Neural cell (in vitro differentiated cells): Measurements from ENCODE around the gene UGCG. TPM values are rescaled to one million over a fixed set of nuclear protein-coding genes. Genes with fewer than 3 reads are reported as not detected.

Source experiments
- H2AFZ ChIP-seq: fragments of 200-600, 300-800 bp; sonication (generic), shearing (Covaris generic); 2 replicates; pipeline ENCODE4 v1.6.0; 2014; ENCODE audit warnings: low read depth, mild to moderate bottlenecking, antibody characterized with exemption, low read length, moderate library complexity
- H3F3A ChIP-seq: fragments of 200-600 bp; shearing (Covaris generic); 2 replicates; pipeline ENCODE4 v1.6.1; 2016; ENCODE audit warnings: mild to moderate bottlenecking, moderate library complexity, mixed read lengths, antibody characterized with exemption, low read length; ENCODE audit not compliant: insufficient read depth, poor library complexity, severe bottlenecking
- H3K27ac ChIP-seq: fragments of 200-600, 300-800 bp; sonication (generic), shearing (Covaris generic); 2 replicates; pipeline ENCODE4 v1.5.1; 2014; ENCODE audit warnings: mild to moderate bottlenecking, low read length, moderate library complexity
- H3K27me3 ChIP-seq: fragments of 300-800, 200-600 bp; sonication (generic), shearing (Covaris generic); 2 replicates; pipeline ENCODE4 v1.6.0; 2014; ENCODE audit warnings: mild to moderate bottlenecking, low read depth, low read length, moderate library complexity; ENCODE audit not compliant: insufficient read depth
- H3K36me3 ChIP-seq: fragments of 300-800, 200-600 bp; sonication (generic), shearing (Covaris generic); 2 replicates; pipeline ENCODE4 v1.5.1; 2014; ENCODE audit warnings: mild to moderate bottlenecking, antibody characterized with exemption, low read length, moderate library complexity; ENCODE audit not compliant: insufficient read depth
- H3K4me2 ChIP-seq: fragments of 300-800, 200-600 bp; sonication (generic), shearing (Covaris generic); 2 replicates; pipeline ENCODE4 v1.6.0; 2014; ENCODE audit warnings: mild to moderate bottlenecking, low read length
- H3K4me3 ChIP-seq: fragments of 300-800, 200-600 bp; sonication (generic), shearing (Covaris generic); 2 replicates; pipeline ENCODE4 v1.5.1; 2014; ENCODE audit warnings: mild to moderate bottlenecking, low read length, moderate library complexity
- H3K79me2 ChIP-seq: fragments of 200-600 bp; shearing (Covaris generic); replicated peaks from 2 replicates; pipeline ENCODE4 v1.6.0; 2014; ENCODE audit warnings: mild to moderate bottlenecking, low read length, moderate library complexity; ENCODE audit not compliant: insufficient read depth
- H3K9ac ChIP-seq: fragments of 300-800, 200-600 bp; sonication (generic), shearing (Covaris generic); 2 replicates; pipeline ENCODE4 v1.6.1; 2016; ENCODE audit warnings: mild to moderate bottlenecking, low read length, mixed read lengths
- H3K9me2 ChIP-seq: fragments of 200-600 bp; shearing (Covaris generic); 2 replicates; pipeline ENCODE4 v1.6.1; 2016; ENCODE audit warnings: mild to moderate bottlenecking, low read length, mixed read lengths; ENCODE audit not compliant: insufficient read depth
- H3K9me3 ChIP-seq: fragments of 200-600, 300-800 bp; sonication (generic), shearing (Covaris generic); 2 replicates; pipeline ENCODE4 v1.6.1; 2016; ENCODE audit warnings: mild to moderate bottlenecking, mixed run types, low read length, moderate library complexity, mixed read lengths
- H4K20me1 ChIP-seq: fragments of 200-600 bp; shearing (Covaris generic); 2 replicates; pipeline ENCODE4 v1.6.1; 2016; ENCODE audit warnings: mild to moderate bottlenecking, mixed run types; ENCODE audit not compliant: insufficient read depth
- CTCF ChIP-seq: fragments of 450-650 bp; IDR thresholded peaks from 2 replicates; pipeline ENCODE4 v1.5.1; 2014; ENCODE audit warnings: antibody characterized with exemption, mild to moderate bottlenecking, moderate library complexity; ENCODE audit not compliant: poor library complexity, severe bottlenecking
- EP300 ChIP-seq: fragments of 450-650 bp; conservative IDR thresholded peaks from 2 replicates; pipeline ENCODE4 v1.6.1; 2014; ENCODE audit warnings: antibody characterized with exemption, mild to moderate bottlenecking, moderate library complexity; ENCODE audit not compliant: poor library complexity, severe bottlenecking
- EZH2 ChIP-seq: fragments of 200-600, 300-800 bp; shearing (Covaris generic), sonication (generic); IDR thresholded peaks from 2 replicates; pipeline ENCODE4 v1.6.1; 2014; ENCODE audit warnings: antibody characterized with exemption, low read length, borderline replicate concordance, mild to moderate bottlenecking; ENCODE audit not compliant: insufficient read depth, poor library complexity, severe bottlenecking
- MXI1 ChIP-seq: fragments of 450-650 bp; conservative IDR thresholded peaks from 2 replicates; pipeline ENCODE4 v1.6.1; 2014; ENCODE audit warnings: antibody characterized with exemption, mild to moderate bottlenecking; ENCODE audit not compliant: poor library complexity, severe bottlenecking
- POLR2AphosphoS5 ChIP-seq: IDR thresholded peaks from 2 replicates; pipeline ENCODE4 v1.6.1; 2012
- RAD21 ChIP-seq: fragments of 450-650 bp; conservative IDR thresholded peaks from 2 replicates; pipeline ENCODE4 v1.6.1; 2014; ENCODE audit warnings: antibody characterized with exemption, mild to moderate bottlenecking, moderate library complexity
- REST ChIP-seq: IDR thresholded peaks from 2 replicates; pipeline ENCODE4 v1.6.1; 2012; ENCODE audit warnings: borderline replicate concordance
- SMC3 ChIP-seq: fragments of 450-650 bp; conservative IDR thresholded peaks from 2 replicates; pipeline ENCODE4 v1.6.1; 2014; ENCODE audit warnings: antibody characterized with exemption, mild to moderate bottlenecking, moderate library complexity; ENCODE audit not compliant: poor library complexity
- TAF1 ChIP-seq: IDR thresholded peaks from 2 replicates; pipeline ENCODE4 v1.6.1; 2012; ENCODE audit warnings: low read depth
- polyA plus RNA-seq: library from polyadenylated mRNA; depleted of rRNA; stranded (reverse); fragments of >200 nt; gene quantifications from 2 replicates; pipeline ENCODE4 v1.2.3, GENCODE V29; 2014

The UGCG gene
- polyA plus RNA-seq, 1 donor from 2014 or later: 93.6 TPM

GRCh38 chr9:111948951-111949350, 52.3 kb downstream of the UGCG start:
- no peaks in the 10 kb centered on the region for H3K9me2 ChIP-seq

DNA sequence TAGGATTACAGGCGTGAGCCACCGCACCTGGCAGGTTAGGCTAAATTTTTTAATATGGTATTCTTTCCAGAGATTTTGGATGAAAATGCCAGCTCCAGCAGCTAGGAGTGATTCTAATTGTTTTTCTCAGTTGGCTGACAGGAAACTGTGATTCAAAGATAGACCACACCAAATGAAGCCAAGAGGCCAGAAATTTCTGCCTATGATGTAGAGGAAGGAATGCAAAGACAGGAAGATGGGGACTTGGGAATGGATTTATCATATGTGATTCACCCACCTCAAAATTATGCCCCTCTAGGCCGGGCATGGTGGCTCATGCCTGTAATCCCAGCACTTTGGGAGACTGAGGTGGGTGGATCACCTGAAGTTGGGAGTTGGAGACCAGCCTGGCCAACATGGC, 53.3 kb downstream of the UGCG start:
- no peaks in the 10 kb centered on the region for H3K27me3 ChIP-seq
- no peak overlapping the region for H3K27ac ChIP-seq
- H3K79me2 ChIP-seq: no peaks in the 10 kb centered on the region
- H3K36me3 ChIP-seq: no peaks in the 10 kb centered on the region
- no peak overlapping the region for H2AFZ ChIP-seq
- no peak overlapping the region for H3K9ac ChIP-seq
- H3K9me3 ChIP-seq: no peaks in the 10 kb centered on the region
- H4K20me1 ChIP-seq: no peaks in the 10 kb centered on the region
- no peak overlapping the region for H3K4me3 ChIP-seq
- H3K4me2 ChIP-seq: no peak overlapping the region
- H3F3A ChIP-seq: no peaks in the 10 kb centered on the region
- H3K9me2 ChIP-seq: no peaks in the 10 kb centered on the region
- TF ChIP-seq EP300 (no peak), TAF1 (no peak), CTCF (no peak), MXI1 (no peak), SMC3 (no peak), EZH2 (no peak), POLR2AphosphoS5 (no peak), REST (no peak)

More at GRCh38 chr9:111948951-111949350, 52.3 kb downstream of the UGCG start:
- Histone ChIP-seq H4K20me1 (no peaks in the 10 kb centered on the region), H3K4me2 (no peak overlapping the region), H3K4me3 (no peak overlapping the region), H3K36me3 (no peaks in the 10 kb centered on the region), H3K79me2 (no peaks in the 10 kb centered on the region), H3K27me3 (no peaks in the 10 kb centered on the region), H2AFZ (no peak overlapping the region), H3K27ac (no peak overlapping the region), H3K9ac (no peak overlapping the region), H3F3A (no peaks in the 10 kb centered on the region), H3K9me3 (no peaks in the 10 kb centered on the region)
- no peak for TF ChIP-seq POLR2AphosphoS5
- no peak for TF ChIP-seq CTCF
- TF ChIP-seq REST: no peak
- no peak for TF ChIP-seq RAD21
- TF ChIP-seq EP300: no peak
- no peak for TF ChIP-seq TAF1
